CD4-positive, alpha-beta T cell treated with Interleukin-12 subunit alpha and Interleukin-12 subunit beta, for 1 hour (primary cell): Measurements from ENCODE around the gene SLC30A9.

Experiments used
- DNase-seq: peaks from one replicate; pipeline ENCODE4 v3.0.0-alpha.2; 2020

Gene SLC30A9

GRCh38 chr4:41990365-41991111 is at the start of gene SLC30A9:
Gene SLC30A9, plus strand, starts transcription at chr4:41990530. Its CDS starts 122 bp downstream, at chr4:41990652.
- peak; percentile 95 for DNase-seq

GRCh38 chr4:41940834-41941233 is 49.5 kb upstream of the SLC30A9 start:
- DNase-seq, result no peak

GRCh38 chr4:41943506-41943905 is 46.8 kb upstream of the SLC30A9 start:
- DNase-seq, result no peak

- DNase-seq, result no peak
Measured at GRCh38 chr4:41944089-41944488, 46.2 kb upstream of the SLC30A9 start.

- DNase-seq, result no peak
Measured at GRCh38 chr4:41949531-41949930, 40.8 kb upstream of the SLC30A9 start.

- DNase-seq, result peak; percentile 26
Measured at GRCh38 chr4:41957634-41958033, 32.7 kb upstream of the SLC30A9 start.

- DNase-seq, result peak; percentile 24
Measured at GRCh38 chr4:41963105-41963504, 27.2 kb upstream of the SLC30A9 start.

GRCh38 chr4:41964401-41964800 is 25.9 kb upstream of the SLC30A9 start:
- DNase-seq, result no peak

- no peak for DNase-seq
Measured at GRCh38 chr4:41967392-41967791, 22.9 kb upstream of the SLC30A9 start.

- DNase-seq, result no peak
Measured at GRCh38 chr4:41969671-41970070, 20.7 kb upstream of the SLC30A9 start.

- no peak for DNase-seq
Measured at GRCh38 chr4:41975341-41975740, 15.0 kb upstream of the SLC30A9 start.

- DNase-seq, result no peak
Measured at GRCh38 chr4:41976775-41977516, 13.4 kb upstream of the SLC30A9 start.

GRCh38 chr4:41977709-41978108 is 12.6 kb upstream of the SLC30A9 start:
- DNase-seq, result no peak

GRCh38 chr4:41981456-41981855 is 8.9 kb upstream of the SLC30A9 start, which contains the start of gene DCAF4L1:
Gene DCAF4L1, plus strand, starts transcription at chr4:41981756. Its CDS starts 37 bp downstream, at chr4:41981793.
- no peak for DNase-seq

GRCh38 chr4:41982716-41983115 is 7.6 kb upstream of the SLC30A9 start:
- DNase-seq, result no peak

- no peak for DNase-seq
Measured at GRCh38 chr4:41985151-41985550, 5.2 kb upstream of the SLC30A9 start.

- DNase-seq, result no peak
Measured at GRCh38 chr4:41989994-41990364, 351 bp upstream of the SLC30A9 start.

- DNase-seq, result no peak
Measured at GRCh38 chr4:41991916-41992767, 1.8 kb downstream of the SLC30A9 start.

- DNase-seq, result no peak
Measured at GRCh38 chr4:41992967-41993857, 2.9 kb downstream of the SLC30A9 start.

GRCh38 chr4:41994461-41994985 is 4.2 kb downstream of the SLC30A9 start:
- no peak for DNase-seq

GRCh38 chr4:41998019-41998418 is 7.7 kb downstream of the SLC30A9 start:
- no peak for DNase-seq

- no peak for DNase-seq
Measured at GRCh38 chr4:41999321-41999720, 9.0 kb downstream of the SLC30A9 start.
